RPMI7951 (cell line): ENCODE measurements around the gene ISG20. TPM values are rescaled to one million over a fixed set of nuclear protein-coding genes. Genes with fewer than 3 reads are reported as not detected.
"Not testable (repeated sequence)": the region's sequence is repeated elsewhere in the genome, so short reads cannot be mapped to it uniquely, and the experiment has no call there.

ENCODE experiments used
- DNase-seq: peaks from one replicate; pipeline ENCODE4 v3.0.0-alpha.2; 2012; ENCODE audit warnings: low read depth
- total RNA-seq: library from RNA; depleted of rRNA; stranded (reverse); fragments of >200 nt; shearing (Covaris generic); gene quantifications from 2 replicates; pipeline ENCODE4 v1.2.3, GENCODE V29; 2014

Gene ISG20
- total RNA-seq, 1 experiment from 2014 or later = 8.3 TPM

- DNase-seq = no peak
Observed at GRCh38 chr15:88636050-88636449, 2.8 kb upstream of the ISG20 start.

GRCh38 chr15:88636654-88637053, 2.2 kb upstream of the ISG20 start:
- peak; percentile 50 for DNase-seq

- DNase-seq = no peak
Observed at GRCh38 chr15:88637436-88637835, 1.4 kb upstream of the ISG20 start.

- DNase-seq = no peak
Observed at GRCh38 chr15:88637841-88638625, 783 bp upstream of the ISG20 start.

GRCh38 chr15:88641959-88642452, 3.2 kb downstream of the ISG20 start:
- no peak for DNase-seq

- DNase-seq = not testable (repeated sequence)
Observed at GRCh38 chr15:88642514-88642913, 3.7 kb downstream of the ISG20 start.

- DNase-seq = no peak
Observed at GRCh38 chr15:88644741-88645140, 5.9 kb downstream of the ISG20 start.

- DNase-seq = no peak
Observed at GRCh38 chr15:88645171-88646087, 6.6 kb downstream of the ISG20 start.

GRCh38 chr15:88646088-88646405, 7.2 kb downstream of the ISG20 start:
- no peak for DNase-seq

- DNase-seq = no peak
Observed at GRCh38 chr15:88646951-88647350, 8.1 kb downstream of the ISG20 start.

- no peak for DNase-seq
Observed at GRCh38 chr15:88647351-88648105, 8.7 kb downstream of the ISG20 start.

- peak; percentile 55 for DNase-seq
Observed at GRCh38 chr15:88648357-88649214, 9.8 kb downstream of the ISG20 start.

GRCh38 chr15:88649286-88649733, 10.5 kb downstream of the ISG20 start:
- peak; percentile 98 for DNase-seq

- no peak for DNase-seq
Observed at GRCh38 chr15:88649753-88650551, 11.1 kb downstream of the ISG20 start.

- no peak for DNase-seq
Observed at GRCh38 chr15:88650556-88650955, 11.7 kb downstream of the ISG20 start.

- no peak for DNase-seq
Observed at GRCh38 chr15:88651136-88651732, 12.4 kb downstream of the ISG20 start.

- no peak for DNase-seq
Observed at GRCh38 chr15:88651971-88652370, 13.2 kb downstream of the ISG20 start.

- no peak for DNase-seq
Observed at GRCh38 chr15:88652456-88653199, 13.8 kb downstream of the ISG20 start.
